ENCODE results near the gene NBEAL1. TPM values are rescaled to one million over a fixed set of nuclear protein-coding genes. Genes with fewer than 3 reads are reported as not detected.

NBEAL1 gene
- polyA plus RNA-seq, 1 donor (not counting 4 experiments of a cell fraction or from before 2014, with no cell fraction given): 14.7 TPM

DNA sequence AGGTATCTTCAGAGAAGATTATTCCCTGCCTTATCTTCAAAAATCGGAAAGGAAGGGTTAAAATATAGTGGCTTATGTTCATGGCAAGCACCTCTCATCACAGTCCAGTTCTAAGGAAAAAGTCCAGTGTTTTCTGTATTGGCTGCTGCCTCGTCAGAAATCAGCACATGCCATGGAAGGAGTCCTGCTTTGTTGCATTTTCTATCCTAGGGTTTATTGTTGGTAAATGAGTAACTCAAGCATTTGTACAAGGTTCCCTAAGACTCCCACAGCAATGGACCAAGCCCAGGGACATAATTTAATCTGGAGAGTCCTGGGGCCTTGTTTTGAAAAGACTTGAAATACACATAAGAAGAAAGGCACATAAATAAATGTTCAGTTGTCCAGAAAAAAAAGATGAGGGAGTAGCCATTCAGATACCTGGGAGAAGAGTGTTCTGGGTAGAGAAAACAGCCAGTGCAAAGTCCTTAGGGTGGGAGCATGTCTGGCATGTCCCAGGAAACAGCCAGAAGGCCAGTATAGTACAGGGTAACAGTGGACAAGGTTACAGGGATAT is 26.4 kb downstream of the NBEAL1 start:
- no peaks in the 10 kb centered on the region for H3K9me3 ChIP-seq (ENCODE audit: control insufficient read depth, low read depth, low read length)
- dilution Hi-C loops (cut with MboI; ENCODE audit: extremely low pct_ligation_motif_present, low sequenced_read_pairs): no loop called here
- H3K9ac ChIP-seq (ENCODE audit: control insufficient read depth, extremely low read depth, insufficient read depth, low read length): no peak overlapping the region
- H3K4me3 ChIP-seq (ENCODE audit: control insufficient read depth in 2 of 3, extremely low read depth in 1 of 3, insufficient read depth in 2 of 3, low read depth in 1 of 3, low read length in 3 of 3): no peak overlapping the region
- H3K27me3 ChIP-seq (ENCODE audit: control insufficient read depth, extremely low read depth, insufficient read depth, low read length): no peaks in the 10 kb centered on the region
- no peak overlapping the region for H3K4me2 ChIP-seq (ENCODE audit: control insufficient read depth, extremely low read depth, insufficient read depth, low read depth, low read length)
- no peak for TF ChIP-seq EZH2 (IDR thresholded peaks at IDR 0.05; ENCODE audit: low read length)
- TF ChIP-seq, protein P1, sequence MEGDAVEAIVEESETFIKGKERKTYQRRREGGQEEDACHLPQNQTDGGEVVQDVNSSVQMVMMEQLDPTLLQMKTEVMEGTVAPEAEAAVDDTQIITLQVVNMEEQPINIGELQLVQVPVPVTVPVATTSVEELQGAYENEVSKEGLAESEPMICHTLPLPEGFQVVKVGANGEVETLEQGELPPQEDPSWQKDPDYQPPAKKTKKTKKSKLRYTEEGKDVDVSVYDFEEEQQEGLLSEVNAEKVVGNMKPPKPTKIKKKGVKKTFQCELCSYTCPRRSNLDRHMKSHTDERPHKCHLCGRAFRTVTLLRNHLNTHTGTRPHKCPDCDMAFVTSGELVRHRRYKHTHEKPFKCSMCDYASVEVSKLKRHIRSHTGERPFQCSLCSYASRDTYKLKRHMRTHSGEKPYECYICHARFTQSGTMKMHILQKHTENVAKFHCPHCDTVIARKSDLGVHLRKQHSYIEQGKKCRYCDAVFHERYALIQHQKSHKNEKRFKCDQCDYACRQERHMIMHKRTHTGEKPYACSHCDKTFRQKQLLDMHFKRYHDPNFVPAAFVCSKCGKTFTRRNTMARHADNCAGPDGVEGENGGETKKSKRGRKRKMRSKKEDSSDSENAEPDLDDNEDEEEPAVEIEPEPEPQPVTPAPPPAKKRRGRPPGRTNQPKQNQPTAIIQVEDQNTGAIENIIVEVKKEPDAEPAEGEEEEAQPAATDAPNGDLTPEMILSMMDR (optimal IDR thresholded peaks at IDR 0.05 in 1 of 3, IDR thresholded peaks at IDR 0.05 in 1 of 3, conservative IDR thresholded peaks at IDR 0.05 in 1 of 3; ENCODE audit: extremely low read depth in 1 of 3, insufficient read depth in 2 of 3, low read length in 3 of 3): no peak
- H3K9me1 ChIP-seq (ENCODE audit: control insufficient read depth, extremely low read depth, insufficient read depth, low read length): no peaks in the 10 kb centered on the region
- H3K79me2 ChIP-seq (ENCODE audit: control insufficient read depth, insufficient read depth, low read length): peaks cover 19% of the 10 kb centered on the region
- H3K36me3 ChIP-seq (ENCODE audit: control insufficient read depth in 2 of 2, extremely low read depth in 1 of 2, insufficient read depth in 2 of 2, low read length in 2 of 2): peaks cover 4 to 5% of the 10 kb centered on the region in 2 experiments
- DNase-seq (ENCODE audit: low read depth, low spot score) (no peak), FAIRE-seq (no peak)
- H2AFZ ChIP-seq (ENCODE audit: control insufficient read depth, low read length): no peak overlapping the region
- H3K27ac ChIP-seq (ENCODE audit: control insufficient read depth, insufficient read depth, low read length): no peak overlapping the region
- H3K4me1 ChIP-seq (ENCODE audit: control insufficient read depth, extremely low read depth, insufficient read depth, low read length): peaks cover 8% of the 10 kb centered on the region
- no peaks in the 10 kb centered on the region for H4K20me1 ChIP-seq (ENCODE audit: control insufficient read depth, extremely low read depth, insufficient read depth, low read length)

DNA sequence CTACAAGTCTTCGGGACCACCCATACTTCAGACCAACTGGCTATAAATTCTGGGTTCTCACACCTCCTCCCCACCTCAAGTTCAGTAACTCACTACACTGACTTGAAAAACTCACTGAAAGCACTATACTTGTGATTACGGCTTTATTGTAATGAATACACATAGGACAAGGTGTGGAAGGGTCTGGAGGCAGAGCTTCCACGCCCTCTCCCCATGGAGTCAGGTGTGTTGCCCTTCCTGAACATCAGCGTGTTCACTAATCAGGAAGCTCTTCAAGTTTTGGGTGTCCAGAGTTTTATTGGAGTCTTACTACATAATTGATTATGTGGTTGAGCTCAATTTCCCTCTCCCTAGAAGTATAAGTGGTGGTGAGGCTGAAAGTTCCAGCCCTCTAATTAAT is 27.5 kb downstream of the NBEAL1 start:
- DNase-seq (ENCODE audit: low read depth, low spot score) (no peak), FAIRE-seq (no peak)
- Histone ChIP-seq H3K9me3 (ENCODE audit: control insufficient read depth, low read depth, low read length) (no peaks in the 10 kb centered on the region), H3K79me2 (ENCODE audit: control insufficient read depth, insufficient read depth, low read length) (peaks cover 17% of the 10 kb centered on the region), H3K27ac (ENCODE audit: control insufficient read depth, insufficient read depth, low read length) (no peak overlapping the region), H3K36me3 (ENCODE audit: control insufficient read depth in 2 of 2, extremely low read depth in 1 of 2, insufficient read depth in 2 of 2, low read length in 2 of 2) (peaks cover 4 to 5% of the 10 kb centered on the region in 2 experiments), H3K27me3 (ENCODE audit: control insufficient read depth, extremely low read depth, insufficient read depth, low read length) (no peaks in the 10 kb centered on the region), H3K9me1 (ENCODE audit: control insufficient read depth, extremely low read depth, insufficient read depth, low read length) (no peaks in the 10 kb centered on the region), H3K4me3 (ENCODE audit: control insufficient read depth in 2 of 3, extremely low read depth in 1 of 3, insufficient read depth in 2 of 3, low read depth in 1 of 3, low read length in 3 of 3) (no peak overlapping the region), H3K4me1 (ENCODE audit: control insufficient read depth, extremely low read depth, insufficient read depth, low read length) (peaks cover 8% of the 10 kb centered on the region), H3K4me2 (ENCODE audit: control insufficient read depth, extremely low read depth, insufficient read depth, low read depth, low read length) (no peak overlapping the region), H2AFZ (ENCODE audit: control insufficient read depth, low read length) (no peak overlapping the region), H3K9ac (ENCODE audit: control insufficient read depth, extremely low read depth, insufficient read depth, low read length) (no peak overlapping the region), H4K20me1 (ENCODE audit: control insufficient read depth, extremely low read depth, insufficient read depth, low read length) (no peaks in the 10 kb centered on the region)
- TF ChIP-seq, protein P1 (optimal IDR thresholded peaks at IDR 0.05 in 1 of 3, IDR thresholded peaks at IDR 0.05 in 1 of 3, conservative IDR thresholded peaks at IDR 0.05 in 1 of 3; ENCODE audit: extremely low read depth in 1 of 3, insufficient read depth in 2 of 3, low read length in 3 of 3): no peak
- TF ChIP-seq EZH2 (IDR thresholded peaks at IDR 0.05; ENCODE audit: low read length): no peak
- dilution Hi-C loops (cut with MboI; ENCODE audit: extremely low pct_ligation_motif_present, low sequenced_read_pairs): no loop called here
